Measurements from ENCODE around the gene EXOC2. TPM values are rescaled to one million over a fixed set of nuclear protein-coding genes. Genes with fewer than 3 reads are reported as not detected.

The EXOC2 gene
- total and polyA plus RNA-seq, 2 donors: 11.8 to 29.9 TPM

GRCh38 chr6:518218-518617 is 174.7 kb downstream of the EXOC2 start:
- H3K4me3 ChIP-seq (ENCODE audit: low read depth, low read length): no peak overlapping the region
- no peaks in the 10 kb centered on the region for H3K36me3 ChIP-seq (ENCODE audit: insufficient read depth)
- no peaks in the 10 kb centered on the region for H3K4me1 ChIP-seq (ENCODE audit: insufficient read depth)
- WGBS: 55% methylated on average over 4 of the region's 4 CpGs
- DNase-seq (ENCODE audit: extremely low spot score): no peak
- no peak overlapping the region for H3K27ac ChIP-seq (ENCODE audit: low read depth)

GRCh38 chr6:516213-516612 is 176.7 kb downstream of the EXOC2 start:
- no peaks in the 10 kb centered on the region for H3K4me1 ChIP-seq (ENCODE audit: insufficient read depth)
- DNase-seq (ENCODE audit: extremely low spot score): no peak
- 94% methylated on average over 11 of the region's 11 CpGs for WGBS

GRCh38 chr6:515267-515666 is 177.7 kb downstream of the EXOC2 start:
- WGBS: 96% methylated on average over 11 of the region's 11 CpGs
- H3K4me1 ChIP-seq (ENCODE audit: insufficient read depth): no peaks in the 10 kb centered on the region
- no peak for DNase-seq (ENCODE audit: extremely low spot score)
- H3K4me3 ChIP-seq (ENCODE audit: low read depth, low read length): no peak overlapping the region
- H3K36me3 ChIP-seq (ENCODE audit: insufficient read depth): no peaks in the 10 kb centered on the region
- H3K27ac ChIP-seq (ENCODE audit: low read depth): no peak overlapping the region

More at GRCh38 chr6:516213-516612, 176.7 kb downstream of the EXOC2 start:
- no peak overlapping the region for H3K27ac ChIP-seq (ENCODE audit: low read depth)
- H3K4me3 ChIP-seq (ENCODE audit: low read depth, low read length): no peak overlapping the region
- H3K36me3 ChIP-seq (ENCODE audit: insufficient read depth): no peaks in the 10 kb centered on the region

GRCh38 chr6:514396-514978 is 178.5 kb downstream of the EXOC2 start:
- no peaks in the 10 kb centered on the region for H3K36me3 ChIP-seq (ENCODE audit: insufficient read depth)
- WGBS: 88% methylated on average over 12 of the region's 12 CpGs
- no peak overlapping the region for H3K27ac ChIP-seq (ENCODE audit: low read depth)
- no peak for DNase-seq (ENCODE audit: extremely low spot score)
- H3K4me3 ChIP-seq (ENCODE audit: low read depth, low read length): no peak overlapping the region
- H3K4me1 ChIP-seq (ENCODE audit: insufficient read depth): no peaks in the 10 kb centered on the region

- Histone ChIP-seq H3K36me3 (ENCODE audit: insufficient read depth) (no peaks in the 10 kb centered on the region), H3K4me3 (ENCODE audit: low read depth, low read length) (no peak overlapping the region), H3K27ac (ENCODE audit: low read depth) (no peak overlapping the region), H3K4me1 (ENCODE audit: insufficient read depth) (no peaks in the 10 kb centered on the region)
- DNase-seq (ENCODE audit: extremely low spot score): no peak
- 96% methylated on average over 3 of the region's 3 CpGs for WGBS
These were observed 179.0 kb downstream of the EXOC2 start for GRCh38 chr6:513961-514360.

GRCh38 chr6:513058-513457 is 179.9 kb downstream of the EXOC2 start:
- Histone ChIP-seq H3K36me3 (ENCODE audit: insufficient read depth) (no peaks in the 10 kb centered on the region), H3K4me3 (ENCODE audit: low read depth, low read length) (no peak overlapping the region), H3K4me1 (ENCODE audit: insufficient read depth) (no peaks in the 10 kb centered on the region), H3K27ac (ENCODE audit: low read depth) (no peak overlapping the region)
- no peak for DNase-seq (ENCODE audit: extremely low spot score)
- 96% methylated on average over 15 of the region's 15 CpGs for WGBS

GRCh38 chr6:511488-512137 is 181.3 kb downstream of the EXOC2 start:
- Histone ChIP-seq H3K36me3 (ENCODE audit: insufficient read depth) (no peaks in the 10 kb centered on the region), H3K27ac (ENCODE audit: low read depth) (no peak overlapping the region), H3K4me3 (ENCODE audit: low read depth, low read length) (no peak overlapping the region), H3K4me1 (ENCODE audit: insufficient read depth) (no peaks in the 10 kb centered on the region)
- no peak for DNase-seq (ENCODE audit: extremely low spot score)
- 93% methylated on average over 12 of the region's 12 CpGs for WGBS

GRCh38 chr6:509676-510075 is 183.3 kb downstream of the EXOC2 start:
- Histone ChIP-seq H3K4me3 (ENCODE audit: low read depth, low read length) (no peak overlapping the region), H3K36me3 (ENCODE audit: insufficient read depth) (no peaks in the 10 kb centered on the region), H3K4me1 (ENCODE audit: insufficient read depth) (no peaks in the 10 kb centered on the region), H3K27ac (ENCODE audit: low read depth) (no peak overlapping the region)
- 79% methylated on average over 4 of the region's 4 CpGs for WGBS
- no peak for DNase-seq (ENCODE audit: extremely low spot score)

GRCh38 chr6:508614-509013 is 184.3 kb downstream of the EXOC2 start:
- 74% methylated on average over 3 of the region's 3 CpGs for WGBS
- DNase-seq (ENCODE audit: extremely low spot score): no peak
- no peak overlapping the region for H3K4me3 ChIP-seq (ENCODE audit: low read depth, low read length)
- no peak overlapping the region for H3K27ac ChIP-seq (ENCODE audit: low read depth)
- H3K4me1 ChIP-seq (ENCODE audit: insufficient read depth): no peaks in the 10 kb centered on the region
- H3K36me3 ChIP-seq (ENCODE audit: insufficient read depth): no peaks in the 10 kb centered on the region

GRCh38 chr6:508006-508405 is 184.9 kb downstream of the EXOC2 start:
- no peak for DNase-seq (ENCODE audit: extremely low spot score)
- Histone ChIP-seq H3K27ac (ENCODE audit: low read depth) (no peak overlapping the region), H3K36me3 (ENCODE audit: insufficient read depth) (no peaks in the 10 kb centered on the region), H3K4me3 (ENCODE audit: low read depth, low read length) (no peak overlapping the region), H3K4me1 (ENCODE audit: insufficient read depth) (no peaks in the 10 kb centered on the region)
- 92% methylated on average over 9 of the region's 9 CpGs for WGBS

GRCh38 chr6:506920-507622 is 185.9 kb downstream of the EXOC2 start:
- no peak for DNase-seq (ENCODE audit: extremely low spot score)
- WGBS: 54% methylated on average over 1 of the region's 1 CpG
- Histone ChIP-seq H3K27ac (ENCODE audit: low read depth) (no peak overlapping the region), H3K4me3 (ENCODE audit: low read depth, low read length) (no peak overlapping the region), H3K4me1 (ENCODE audit: insufficient read depth) (no peaks in the 10 kb centered on the region), H3K36me3 (ENCODE audit: insufficient read depth) (no peaks in the 10 kb centered on the region)

GRCh38 chr6:506508-506907 is 186.4 kb downstream of the EXOC2 start:
- Histone ChIP-seq H3K4me3 (ENCODE audit: low read depth, low read length) (no peak overlapping the region), H3K27ac (ENCODE audit: low read depth) (no peak overlapping the region), H3K36me3 (ENCODE audit: insufficient read depth) (no peaks in the 10 kb centered on the region), H3K4me1 (ENCODE audit: insufficient read depth) (peaks cover 2% of the 10 kb centered on the region)
- 73% methylated on average over 4 of the region's 4 CpGs for WGBS
- DNase-seq (ENCODE audit: extremely low spot score): no peak

GRCh38 chr6:505374-505773 is 187.6 kb downstream of the EXOC2 start:
- no peak for DNase-seq (ENCODE audit: extremely low spot score)
- H3K36me3 ChIP-seq (ENCODE audit: insufficient read depth): no peaks in the 10 kb centered on the region
- H3K4me3 ChIP-seq (ENCODE audit: low read depth, low read length): no peak overlapping the region
- H3K27ac ChIP-seq (ENCODE audit: low read depth): no peak overlapping the region
- 88% methylated on average over 10 of the region's 10 CpGs for WGBS
- H3K4me1 ChIP-seq (ENCODE audit: insufficient read depth): peaks cover 2% of the 10 kb centered on the region

- H3K27ac ChIP-seq (ENCODE audit: low read depth): no peak overlapping the region
- no peak for DNase-seq (ENCODE audit: extremely low spot score)
These were observed 188.4 kb downstream of the EXOC2 start for GRCh38 chr6:504446-504980.

More at GRCh38 chr6:504446-504980, 188.4 kb downstream of the EXOC2 start:
- WGBS: 87% methylated on average over 8 of the region's 8 CpGs
- Histone ChIP-seq H3K4me1 (ENCODE audit: insufficient read depth) (peaks cover 2% of the 10 kb centered on the region), H3K4me3 (ENCODE audit: low read depth, low read length) (no peak overlapping the region), H3K36me3 (ENCODE audit: insufficient read depth) (no peaks in the 10 kb centered on the region)

Data from urinary bladder (tissue), 4 donors.